Measurements from ENCODE around the gene DAB2IP.
A peak's percentile ranks its signal among the peaks of the same experiment; 100 is the strongest.
"Not testable (repeated sequence)": the region's sequence is repeated elsewhere in the genome, so short reads cannot be mapped to it uniquely, and the experiment has no call there.

The DAB2IP gene

GRCh38 chr9:121618504-121618903 lies 32.9 kb upstream of the DAB2IP start:
- Histone ChIP-seq H3K4me1 (ENCODE audit: control insufficient read depth, insufficient read depth, low read length) (peaks cover 5% of the 10 kb centered on the region), H3K9ac (ENCODE audit: low read length) (no peak overlapping the region), H3K4me3 (ENCODE audit: low read length) (no peak overlapping the region), H3K27ac (ENCODE audit: low read depth, low read length) (no peak overlapping the region), H3K36me3 (ENCODE audit: control insufficient read depth, insufficient read depth, low read length) (no peaks in the 10 kb centered on the region), H3K27me3 (ENCODE audit: control insufficient read depth, insufficient read depth, low read length) (no peaks in the 10 kb centered on the region)

- H3K4me1 ChIP-seq (ENCODE audit: control insufficient read depth, insufficient read depth, low read length); H3K9ac ChIP-seq (ENCODE audit: low read length); H3K27ac ChIP-seq (ENCODE audit: low read depth, low read length); H3K27me3 ChIP-seq (ENCODE audit: control insufficient read depth, insufficient read depth, low read length); H3K4me3 ChIP-seq (ENCODE audit: low read length); H3K36me3 ChIP-seq (ENCODE audit: control insufficient read depth, insufficient read depth, low read length): not testable (repeated sequence)
Observed at GRCh38 chr9:121618910-121619309, 32.5 kb upstream of the DAB2IP start.

DNA sequence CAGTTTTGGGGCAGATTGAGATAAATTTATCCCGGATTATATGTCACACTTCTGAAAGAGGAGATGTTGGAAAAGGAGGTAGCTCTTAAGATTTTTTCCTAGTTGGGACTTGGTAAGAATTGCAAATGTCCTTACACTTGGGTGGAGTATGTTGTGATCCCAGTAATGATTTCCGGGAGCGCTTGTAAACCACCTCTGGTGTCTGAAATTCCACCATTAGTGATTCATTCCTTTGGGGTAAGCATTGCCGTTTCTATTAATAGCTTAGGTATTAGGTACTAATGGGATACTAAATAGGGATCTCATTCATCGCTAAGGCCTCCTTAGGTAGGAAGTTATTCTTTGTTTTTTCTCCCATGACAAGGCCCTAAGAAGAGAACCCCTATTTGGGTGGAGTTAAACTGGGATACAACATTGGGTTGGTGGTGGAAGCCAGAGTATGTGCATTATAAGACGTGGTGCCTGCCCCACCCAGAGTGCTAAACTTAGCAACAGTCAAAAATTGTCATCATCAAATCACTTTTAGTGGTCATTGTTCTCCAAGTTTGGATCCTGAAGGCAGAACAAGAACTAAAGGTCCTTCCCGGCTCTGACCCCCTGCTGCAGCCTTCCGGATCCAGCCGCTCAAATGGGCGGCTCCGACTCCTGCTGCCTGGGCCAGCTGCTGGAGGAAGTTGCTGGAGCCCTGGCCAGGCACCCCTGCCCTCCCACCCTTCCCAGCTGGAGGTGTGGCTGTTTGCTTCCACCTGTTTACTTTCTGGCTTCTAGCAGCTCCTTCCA lies 31.7 kb upstream of the DAB2IP start:
- no peak overlapping the region for H3K9ac ChIP-seq (ENCODE audit: low read length)
- no peaks in the 10 kb centered on the region for H3K36me3 ChIP-seq (ENCODE audit: control insufficient read depth, insufficient read depth, low read length)
- H3K4me1 ChIP-seq (ENCODE audit: control insufficient read depth, insufficient read depth, low read length), result peaks cover 5% of the 10 kb centered on the region
- H3K4me3 ChIP-seq (ENCODE audit: low read length), result no peak overlapping the region
- peak overlapping the region; percentile 23 for H3K27ac ChIP-seq (ENCODE audit: low read depth, low read length)
- no peaks in the 10 kb centered on the region for H3K27me3 ChIP-seq (ENCODE audit: control insufficient read depth, insufficient read depth, low read length)

DNA sequence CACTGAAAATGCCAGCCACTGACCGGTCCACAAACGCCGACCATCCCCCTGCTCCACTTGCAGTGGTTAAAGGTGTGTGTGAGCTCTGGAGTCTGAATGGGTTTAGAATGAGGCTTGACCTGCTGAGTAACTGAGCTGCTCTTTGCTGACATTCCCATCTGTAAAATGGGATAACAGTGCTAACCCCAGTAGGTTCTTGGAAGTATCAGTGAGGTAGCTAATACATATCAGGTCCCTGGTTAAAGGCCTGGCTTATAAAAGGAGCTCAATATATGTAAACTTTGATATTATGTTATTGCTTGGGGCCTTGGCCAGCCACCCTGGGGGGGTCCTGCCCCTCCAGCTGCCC lies 31.1 kb upstream of the DAB2IP start:
- H3K36me3 ChIP-seq (ENCODE audit: control insufficient read depth, insufficient read depth, low read length), result no peaks in the 10 kb centered on the region
- peaks cover 5% of the 10 kb centered on the region for H3K4me1 ChIP-seq (ENCODE audit: control insufficient read depth, insufficient read depth, low read length)
- H3K27ac ChIP-seq (ENCODE audit: low read depth, low read length), result no peak overlapping the region
- H3K4me3 ChIP-seq (ENCODE audit: low read length), result no peak overlapping the region
- H3K27me3 ChIP-seq (ENCODE audit: control insufficient read depth, insufficient read depth, low read length), result no peaks in the 10 kb centered on the region
- H3K9ac ChIP-seq (ENCODE audit: low read length), result no peak overlapping the region

DNA sequence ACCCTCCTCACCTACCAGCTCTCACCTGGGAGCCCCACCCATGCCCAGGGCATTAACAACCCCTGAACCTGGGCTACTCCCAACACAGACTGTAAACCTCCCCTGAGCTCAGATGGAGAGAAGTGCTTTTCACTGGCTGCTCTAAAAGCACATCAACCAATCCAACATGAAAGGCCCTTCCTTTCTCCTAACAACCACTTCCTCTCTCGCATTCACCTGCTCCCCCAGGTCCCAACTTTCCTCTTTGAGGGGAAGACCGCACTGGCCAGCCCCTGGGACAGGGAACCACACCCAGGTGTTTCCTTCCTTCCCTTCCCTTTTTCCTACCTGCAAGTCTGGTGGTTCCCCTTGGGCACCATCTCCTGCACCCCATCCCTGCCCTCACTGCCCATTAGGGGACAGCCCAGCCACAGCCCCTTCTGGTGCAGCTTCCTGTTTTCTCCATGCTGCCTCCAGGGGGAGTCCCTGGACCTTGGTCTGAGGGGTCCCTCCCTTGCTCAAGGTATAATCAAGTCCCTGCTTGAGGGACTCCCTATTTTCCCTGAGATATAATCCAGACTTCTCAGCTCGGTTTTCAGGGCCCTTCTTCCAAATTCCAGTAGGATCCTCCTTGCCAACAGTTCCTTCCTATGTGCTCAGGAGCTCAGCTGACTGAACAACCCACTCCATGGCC lies 30.5 kb upstream of the DAB2IP start:
- no peak overlapping the region for H3K27ac ChIP-seq (ENCODE audit: low read depth, low read length)
- H3K9ac ChIP-seq (ENCODE audit: low read length), result no peak overlapping the region

DNA sequence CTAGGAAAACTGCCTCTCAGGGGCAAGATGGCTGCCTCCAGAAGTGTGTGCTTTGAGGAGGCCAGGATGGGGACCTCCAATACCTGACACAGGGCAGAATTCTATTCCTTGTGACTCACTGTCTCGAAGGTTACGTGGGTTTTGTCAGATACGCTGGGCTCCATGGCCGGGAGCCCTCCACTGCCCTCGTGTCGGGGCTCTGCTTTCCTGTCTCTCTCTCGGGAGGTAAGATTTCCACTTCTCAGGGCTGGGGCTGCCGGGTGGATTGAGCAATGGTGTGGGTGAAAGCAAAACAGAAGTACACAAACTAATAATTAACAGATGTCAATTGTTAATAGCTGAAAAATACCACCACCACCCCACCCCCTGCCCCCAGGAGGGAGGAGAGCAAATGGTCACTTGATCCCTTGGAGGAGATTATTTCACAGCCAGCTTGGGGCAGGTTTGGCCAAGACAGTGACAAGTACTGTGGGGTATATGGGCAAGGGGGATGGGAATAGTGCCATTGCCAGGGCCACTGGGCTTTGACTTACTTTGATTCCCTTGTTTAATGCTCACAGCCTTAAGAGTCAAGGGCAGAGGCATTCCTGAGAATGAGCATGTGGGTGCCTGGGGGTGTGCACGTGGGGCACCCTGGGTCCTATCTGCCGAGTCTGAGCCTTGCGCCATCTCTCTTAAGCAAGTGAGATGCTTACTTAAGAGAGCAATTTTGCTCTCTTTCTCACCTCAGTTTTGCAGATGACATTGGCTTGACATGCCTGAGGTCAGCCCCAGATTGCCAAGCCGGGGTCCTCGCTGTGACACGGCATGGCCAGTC lies 28.8 kb upstream of the DAB2IP start:
- Histone ChIP-seq H3K9ac (ENCODE audit: low read length) (no peak overlapping the region), H3K27ac (ENCODE audit: low read depth, low read length) (no peak overlapping the region), H3K4me3 (ENCODE audit: low read length) (no peak overlapping the region), H3K4me1 (ENCODE audit: control insufficient read depth, insufficient read depth, low read length) (peaks cover 5% of the 10 kb centered on the region), H3K27me3 (ENCODE audit: control insufficient read depth, insufficient read depth, low read length) (no peaks in the 10 kb centered on the region), H3K36me3 (ENCODE audit: control insufficient read depth, insufficient read depth, low read length) (no peaks in the 10 kb centered on the region)

More for the DNA sequence above, 30.5 kb upstream of the DAB2IP start:
- Histone ChIP-seq H3K27me3 (ENCODE audit: control insufficient read depth, insufficient read depth, low read length) (no peaks in the 10 kb centered on the region), H3K4me3 (ENCODE audit: low read length) (no peak overlapping the region), H3K4me1 (ENCODE audit: control insufficient read depth, insufficient read depth, low read length) (peaks cover 5% of the 10 kb centered on the region), H3K36me3 (ENCODE audit: control insufficient read depth, insufficient read depth, low read length) (no peaks in the 10 kb centered on the region)

DNA sequence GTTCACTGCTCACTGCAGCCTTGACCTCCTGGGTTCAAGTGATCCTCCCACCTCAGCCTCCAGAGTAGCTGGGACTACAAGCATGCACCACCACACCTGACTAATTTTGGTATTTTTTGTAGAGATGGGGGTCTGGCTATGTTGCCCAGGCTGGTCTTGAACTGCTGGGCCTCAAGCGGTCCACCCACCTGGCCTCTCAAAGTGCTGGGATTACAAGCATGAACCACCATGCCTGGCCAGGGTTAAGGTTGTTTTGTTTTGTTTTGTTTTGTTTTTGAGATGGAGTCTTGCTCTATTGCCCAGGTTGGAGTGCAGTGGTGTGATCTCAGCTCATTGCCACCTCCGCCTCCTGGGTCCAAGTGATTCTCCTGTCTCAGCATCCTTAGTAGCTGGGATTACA lies 28.0 kb upstream of the DAB2IP start:
- H3K27me3 ChIP-seq (ENCODE audit: control insufficient read depth, insufficient read depth, low read length); H3K4me3 ChIP-seq (ENCODE audit: low read length); H3K4me1 ChIP-seq (ENCODE audit: control insufficient read depth, insufficient read depth, low read length); H3K27ac ChIP-seq (ENCODE audit: low read depth, low read length); H3K36me3 ChIP-seq (ENCODE audit: control insufficient read depth, insufficient read depth, low read length); H3K9ac ChIP-seq (ENCODE audit: low read length): not testable (repeated sequence)

DNA sequence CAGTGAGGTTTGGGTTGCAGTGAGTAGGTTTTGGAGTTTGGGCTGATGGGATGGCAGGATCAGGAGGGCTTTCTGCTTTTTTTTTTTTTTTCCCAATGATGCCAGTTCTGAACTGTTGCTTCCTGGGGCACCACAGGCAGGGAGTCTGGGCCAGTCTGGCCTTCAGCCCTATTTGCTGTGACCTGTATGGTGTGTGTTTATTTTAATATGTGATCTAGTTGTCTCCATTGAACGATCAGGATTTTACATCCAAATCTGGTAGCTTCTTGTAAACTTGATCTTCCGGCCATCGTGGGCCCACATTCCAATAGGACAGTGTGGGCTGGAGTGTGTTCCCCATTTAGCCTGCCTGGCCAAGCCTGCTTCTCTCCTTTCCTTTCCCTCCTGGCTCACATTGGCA lies 25.8 kb upstream of the DAB2IP start:
- Histone ChIP-seq H3K36me3 (ENCODE audit: control insufficient read depth, insufficient read depth, low read length) (no peaks in the 10 kb centered on the region), H3K4me1 (ENCODE audit: control insufficient read depth, insufficient read depth, low read length) (peaks cover 7% of the 10 kb centered on the region), H3K27ac (ENCODE audit: low read depth, low read length) (no peak overlapping the region)

GRCh38 chr9:121626012-121626411 lies 25.4 kb upstream of the DAB2IP start:
- Histone ChIP-seq H3K9ac (ENCODE audit: low read length) (no peak overlapping the region), H3K4me1 (ENCODE audit: control insufficient read depth, insufficient read depth, low read length) (peaks cover 5% of the 10 kb centered on the region), H3K27ac (ENCODE audit: low read depth, low read length) (no peak overlapping the region), H3K36me3 (ENCODE audit: control insufficient read depth, insufficient read depth, low read length) (no peaks in the 10 kb centered on the region), H3K4me3 (ENCODE audit: low read length) (no peak overlapping the region), H3K27me3 (ENCODE audit: control insufficient read depth, insufficient read depth, low read length) (no peaks in the 10 kb centered on the region)

More for the DNA sequence above, 25.8 kb upstream of the DAB2IP start:
- Histone ChIP-seq H3K4me3 (ENCODE audit: low read length) (no peak overlapping the region), H3K9ac (ENCODE audit: low read length) (no peak overlapping the region), H3K27me3 (ENCODE audit: control insufficient read depth, insufficient read depth, low read length) (no peaks in the 10 kb centered on the region)

GRCh38 chr9:121627427-121627826 lies 24.0 kb upstream of the DAB2IP start:
- H3K27ac ChIP-seq (ENCODE audit: low read depth, low read length), result no peak overlapping the region
- no peak overlapping the region for H3K9ac ChIP-seq (ENCODE audit: low read length)
- H3K4me1 ChIP-seq (ENCODE audit: control insufficient read depth, insufficient read depth, low read length), result peaks cover 10% of the 10 kb centered on the region
- H3K27me3 ChIP-seq (ENCODE audit: control insufficient read depth, insufficient read depth, low read length), result no peaks in the 10 kb centered on the region
- H3K36me3 ChIP-seq (ENCODE audit: control insufficient read depth, insufficient read depth, low read length), result no peaks in the 10 kb centered on the region
- H3K4me3 ChIP-seq (ENCODE audit: low read length), result no peak overlapping the region

DNA sequence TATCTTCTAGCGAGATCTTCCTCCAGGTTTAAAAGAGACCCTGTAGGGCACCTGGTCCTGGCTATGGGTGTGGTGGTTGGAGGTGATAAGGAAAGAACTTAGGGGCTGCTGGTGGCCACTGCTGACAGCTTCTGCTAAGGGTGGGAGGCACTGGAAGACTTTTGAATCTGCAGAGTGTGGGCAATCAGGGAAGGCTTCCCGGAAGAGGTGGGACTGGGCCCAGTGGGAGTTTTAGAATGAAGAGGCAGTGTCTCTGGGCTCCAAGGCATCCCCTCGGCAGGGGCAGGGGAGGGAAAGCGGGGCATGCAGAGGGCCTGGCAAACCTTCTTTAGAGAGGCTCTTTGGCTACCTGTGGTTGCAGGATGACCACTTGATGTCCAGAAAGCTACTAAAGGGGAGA lies 23.0 kb upstream of the DAB2IP start:
- H3K27ac ChIP-seq (ENCODE audit: low read depth, low read length), result no peak overlapping the region
- no peak overlapping the region for H3K9ac ChIP-seq (ENCODE audit: low read length)
- peaks cover 13% of the 10 kb centered on the region for H3K4me1 ChIP-seq (ENCODE audit: control insufficient read depth, insufficient read depth, low read length)
- no peaks in the 10 kb centered on the region for H3K27me3 ChIP-seq (ENCODE audit: control insufficient read depth, insufficient read depth, low read length)
- no peaks in the 10 kb centered on the region for H3K36me3 ChIP-seq (ENCODE audit: control insufficient read depth, insufficient read depth, low read length)
- no peak overlapping the region for H3K4me3 ChIP-seq (ENCODE audit: low read length)

- peaks cover 27% of the 10 kb centered on the region for H3K4me1 ChIP-seq (ENCODE audit: control insufficient read depth, insufficient read depth, low read length)
- no peak overlapping the region for H3K27ac ChIP-seq (ENCODE audit: low read depth, low read length)
- H3K27me3 ChIP-seq (ENCODE audit: control insufficient read depth, insufficient read depth, low read length), result no peaks in the 10 kb centered on the region
- H3K4me3 ChIP-seq (ENCODE audit: low read length), result no peak overlapping the region
- H3K36me3 ChIP-seq (ENCODE audit: control insufficient read depth, insufficient read depth, low read length), result no peaks in the 10 kb centered on the region
- no peak overlapping the region for H3K9ac ChIP-seq (ENCODE audit: low read length)
Observed at GRCh38 chr9:121631115-121631514, 20.3 kb upstream of the DAB2IP start.
